NCI-H526 (cell line): ENCODE results near the gene ZNF253.
"Not testable (repeated sequence)": the region's sequence is repeated elsewhere in the genome, so short reads cannot be mapped to it uniquely, and the experiment has no call there.

Source experiments
- DNase-seq, 2 experiments: peaks; one replicate each; lab custom pipeline; 2025; lab: John Stamatoyannopoulos, UW

ZNF253 gene

GRCh38 chr19:19900139-19900728 lies 34.6 kb downstream of the ZNF253 start:
- no peak for DNase-seq

- DNase-seq = peak; percentile 88 to 94
Observed at GRCh38 chr19:19900729-19901444, 35.2 kb downstream of the ZNF253 start, which contains the start of gene ZNF93. Gene ZNF93, plus strand, starts transcription at chr19:19900946. Its CDS starts 143 bp downstream, at chr19:19901089.

DNA sequence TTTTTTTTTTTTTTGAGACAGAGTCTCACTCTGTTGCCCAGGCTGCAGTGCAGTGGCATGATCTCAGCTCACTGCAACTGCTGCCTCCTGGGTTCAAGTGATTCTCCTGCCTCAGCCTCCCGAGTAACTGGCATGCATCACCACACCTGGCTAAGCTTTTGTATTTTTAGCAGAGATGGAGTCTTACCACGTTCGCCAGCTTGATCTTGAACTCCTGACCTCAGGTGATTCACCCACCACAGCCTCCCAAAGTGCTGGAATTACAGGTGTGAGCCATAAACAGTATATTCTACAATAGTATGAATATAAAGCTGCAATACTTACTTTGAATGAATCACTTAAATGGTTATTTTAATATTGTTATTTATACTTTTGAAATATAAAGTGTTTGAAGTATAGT lies 41.9 kb downstream of the ZNF253 start:
- not testable (repeated sequence) for DNase-seq

DNA sequence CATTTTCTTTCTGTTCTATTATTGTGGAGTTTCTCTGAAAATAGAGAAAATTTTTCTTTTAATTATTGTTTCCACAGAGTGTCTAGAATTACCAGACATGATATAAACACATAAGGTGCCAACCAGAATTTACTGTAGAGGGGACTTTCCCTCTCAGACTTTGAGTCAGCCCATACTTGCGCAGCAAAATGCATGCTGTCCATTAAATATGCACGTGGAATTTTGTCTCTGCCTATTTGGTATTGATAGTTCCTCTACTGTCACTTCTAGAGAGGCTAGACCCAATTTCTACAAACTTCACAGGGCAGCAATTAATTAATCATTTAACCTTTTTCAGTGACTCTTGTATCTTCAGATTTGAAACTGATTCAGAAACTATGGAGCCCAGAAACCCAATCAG lies 44.0 kb downstream of the ZNF253 start:
- DNase-seq = no peak

- DNase-seq = no peak
Observed at GRCh38 chr19:19911150-19911549, 45.5 kb downstream of the ZNF253 start.

DNA sequence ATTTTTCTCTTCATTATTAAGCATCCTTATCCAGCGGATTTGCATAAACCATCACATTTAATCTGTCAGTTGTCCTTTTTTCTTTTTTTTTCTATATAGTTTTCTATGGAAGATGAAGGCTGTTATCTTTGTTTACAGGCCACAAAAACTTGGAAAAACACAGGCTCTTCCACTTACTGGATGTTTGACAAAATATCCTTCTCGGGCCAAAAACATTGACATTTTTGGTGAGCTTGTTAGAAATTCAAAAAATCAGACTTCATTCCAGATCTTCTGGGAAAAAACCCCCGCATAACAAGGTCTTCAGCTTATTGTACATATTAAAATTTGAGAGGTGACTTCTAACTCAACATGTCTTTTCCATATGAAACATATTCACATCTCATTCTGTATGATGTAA lies 48.9 kb downstream of the ZNF253 start:
- DNase-seq = no peak

DNA sequence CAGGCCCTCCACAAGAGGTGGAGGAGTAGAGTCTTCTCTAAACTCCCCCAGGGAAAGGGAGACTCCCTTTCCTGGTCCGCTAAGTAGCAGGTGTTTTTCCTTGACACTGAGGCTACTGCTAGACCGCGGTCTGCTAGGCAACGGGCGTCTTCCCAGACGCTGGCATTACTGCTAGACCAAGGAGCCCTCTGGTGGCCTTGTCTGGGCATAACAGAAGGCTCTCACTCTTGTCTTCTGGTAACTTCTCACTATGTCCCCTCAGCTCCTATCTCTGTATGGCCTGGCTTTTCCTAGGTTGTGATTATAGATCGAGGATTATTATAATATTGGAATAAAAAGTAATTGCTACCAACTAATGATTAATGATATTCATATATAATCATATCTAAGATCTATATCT lies 64.7 kb downstream of the ZNF253 start:
- peak in 1 of 2 experiments; percentile 2 for DNase-seq

- not testable (repeated sequence) for DNase-seq
Observed at GRCh38 chr19:19933432-19934314, 68.0 kb downstream of the ZNF253 start.

DNA sequence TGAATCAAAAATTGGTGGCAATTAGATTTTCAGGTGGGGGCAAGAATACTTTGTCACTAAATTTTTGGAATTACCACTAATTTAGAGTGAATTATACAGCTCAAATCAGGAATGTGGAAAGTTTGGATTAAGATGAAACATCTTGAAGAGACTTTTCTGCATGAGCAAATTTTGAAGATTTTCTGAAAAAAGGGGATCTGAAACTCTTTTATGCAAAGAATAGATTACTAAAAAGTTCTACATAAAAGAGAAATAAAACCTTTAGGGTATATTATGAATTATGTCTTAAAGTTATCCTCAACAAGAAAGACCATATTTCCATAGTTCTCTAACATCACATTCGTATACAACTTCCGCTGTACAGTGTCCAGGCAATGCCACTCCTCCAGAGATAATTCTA lies 71.7 kb downstream of the ZNF253 start:
- DNase-seq = no peak

DNA sequence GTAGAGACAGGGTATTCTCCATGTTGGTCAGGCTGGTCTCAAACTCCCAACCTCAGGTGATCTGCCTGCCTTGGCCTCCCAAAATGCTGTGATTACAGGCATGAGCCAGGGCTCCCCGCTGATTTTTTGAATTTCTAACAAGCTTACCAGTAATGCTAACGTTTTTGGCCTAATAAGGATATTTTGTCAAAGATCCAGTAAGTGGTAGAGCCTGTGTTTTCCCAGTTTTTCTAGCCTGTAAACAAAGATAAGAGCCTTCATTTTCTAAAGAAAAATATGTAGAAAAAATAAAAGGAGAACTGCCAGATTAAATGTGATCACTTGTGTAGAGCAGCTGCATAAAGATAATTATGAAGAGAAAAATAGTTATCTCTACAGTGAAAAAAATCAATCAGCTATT lies 72.8 kb downstream of the ZNF253 start:
- no peak for DNase-seq

DNA sequence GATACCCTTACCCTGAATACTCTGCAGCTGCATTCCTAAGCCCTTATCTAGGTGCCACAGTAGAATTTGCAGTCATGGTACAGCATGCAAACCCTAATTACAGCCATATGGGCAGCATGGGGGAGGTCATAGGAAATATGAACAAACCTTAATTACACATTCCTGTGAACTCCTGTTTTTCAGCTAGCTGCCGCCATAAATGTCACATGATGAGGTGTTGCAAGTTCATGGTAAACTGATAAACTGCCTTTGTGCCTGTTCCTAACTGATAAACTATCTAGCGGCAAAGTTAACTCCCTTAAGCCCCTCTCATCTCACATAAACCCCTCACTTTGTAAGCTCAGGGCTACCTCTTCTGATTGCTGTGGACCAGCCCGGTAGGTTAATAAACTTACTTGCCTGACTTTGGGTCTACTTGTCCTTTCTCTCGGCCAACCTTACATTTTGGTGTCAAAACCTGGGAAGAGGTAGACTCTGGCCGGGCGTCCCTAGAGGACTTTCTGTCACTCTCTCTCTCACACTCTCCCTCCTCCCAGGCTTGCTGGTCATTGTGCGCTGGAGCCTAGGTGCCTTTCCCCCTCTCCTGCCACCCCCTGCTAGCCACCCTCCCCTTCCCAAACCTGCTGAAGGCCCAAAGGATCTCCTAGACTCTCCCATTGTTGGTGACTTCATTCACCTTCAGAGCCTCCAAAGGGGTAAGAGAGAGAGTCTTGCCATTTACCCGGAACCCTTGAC lies 78.3 kb downstream of the ZNF253 start:
- DNase-seq = no peak
